PFSK-1 (cell line): Measurements from ENCODE around the gene FAM3C.

Experiments used
- FOXP2 ChIP-seq: optimal IDR thresholded peaks from 2 replicates; pipeline ENCODE3; 2011; ENCODE audit warnings: borderline replicate concordance, control low read depth, inconsistent platforms; ENCODE audit not compliant: insufficient read depth; ENCODE audit errors: extremely low read length, extremely low read depth
- POLR2AphosphoS5 ChIP-seq: IDR thresholded peaks from 2 replicates; pipeline ENCODE4 v1.6.1; 2012; ENCODE audit warnings: low read depth, mild to moderate bottlenecking, control low read depth, low read length, moderate library complexity
- REST ChIP-seq, 2 experiments: IDR thresholded peaks; 2 replicates each; pipeline versions ENCODE4 v1.6.1 to v1.8.0; 2011 to 2012; ENCODE audit warnings: low read depth in 2 of 2, low read length in 2 of 2, control low read depth in 1 of 2, inconsistent platforms in 1 of 2, mild to moderate bottlenecking in 1 of 2, moderate library complexity in 1 of 2; ENCODE audit not compliant: insufficient read depth in 1 of 2
- SIN3A ChIP-seq: IDR thresholded peaks from 2 replicates; pipeline ENCODE4 v1.6.1; 2012; ENCODE audit warnings: mild to moderate bottlenecking, low read length, moderate library complexity, borderline replicate concordance; ENCODE audit not compliant: insufficient read depth
- TAF1 ChIP-seq: IDR thresholded peaks from 2 replicates; pipeline ENCODE4 v1.6.1; 2012; ENCODE audit warnings: low read length, control low read depth, borderline replicate concordance; ENCODE audit not compliant: insufficient read depth

FAM3C gene

GRCh38 chr7:121313793-121314676 lies 82.1 kb downstream of the FAM3C start:
- TF ChIP-seq FOXP2: no peak
- no peak for TF ChIP-seq REST (IDR thresholded peaks at IDR 0.05; ENCODE audit: insufficient read depth in 1 of 2, low read depth in 2 of 2, low read length in 2 of 2)
- no peak for TF ChIP-seq TAF1
- no peak for TF ChIP-seq POLR2AphosphoS5
- no peak for TF ChIP-seq SIN3A

GRCh38 chr7:121313220-121313792 lies 82.8 kb downstream of the FAM3C start:
- TF ChIP-seq TAF1 (no peak), REST (IDR thresholded peaks at IDR 0.05; ENCODE audit: insufficient read depth in 1 of 2, low read depth in 2 of 2, low read length in 2 of 2) (no peak), FOXP2 (no peak), SIN3A (no peak), POLR2AphosphoS5 (no peak)

- no peak for TF ChIP-seq POLR2AphosphoS5
- TF ChIP-seq SIN3A: no peak
- no peak for TF ChIP-seq REST (IDR thresholded peaks at IDR 0.05; ENCODE audit: insufficient read depth in 1 of 2, low read depth in 2 of 2, low read length in 2 of 2)
- TF ChIP-seq FOXP2: no peak
- TF ChIP-seq TAF1: no peak
These were observed 89.0 kb downstream of the FAM3C start for GRCh38 chr7:121307021-121307574.

- TF ChIP-seq FOXP2 (no peak), POLR2AphosphoS5 (no peak), SIN3A (no peak), REST (IDR thresholded peaks at IDR 0.05; ENCODE audit: insufficient read depth in 1 of 2, low read depth in 2 of 2, low read length in 2 of 2) (no peak), TAF1 (no peak)
These were observed 89.5 kb downstream of the FAM3C start for GRCh38 chr7:121306565-121306964.
